HepG2 (cell line): ENCODE measurements around the gene SPTBN4. TPM values are rescaled to one million over a fixed set of nuclear protein-coding genes. Genes with fewer than 3 reads are reported as not detected.

Experiments
- ADNP ChIP-seq: sonication (generic); formaldehyde crosslinking; IDR thresholded peaks from 2 replicates; pipeline ENCODE4 v1.4.0; 2020; ENCODE audit warnings: missing genetic modification reagents
- BATF2 ChIP-seq: sonication (generic); formaldehyde crosslinking; IDR thresholded peaks from 2 replicates; pipeline ENCODE4 v1.8.0; 2022; ENCODE audit warnings: mild to moderate bottlenecking, missing genetic modification reagents, moderate library complexity
- FOSL2 ChIP-seq: sonication (generic); formaldehyde crosslinking; IDR thresholded peaks from 2 replicates; pipeline ENCODE4 v1.4.0; 2020; ENCODE audit warnings: missing genetic modification reagents
- JUN ChIP-seq: sonication (generic); formaldehyde crosslinking; IDR thresholded peaks from 2 replicates; pipeline ENCODE4 v1.4.0; 2020; ENCODE audit warnings: mild to moderate bottlenecking, missing genetic modification reagents
- PCBP1 ChIP-seq: fragments of 200-400 bp; formaldehyde crosslinking; IDR thresholded peaks from 2 replicates; pipeline ENCODE4 v1.6.1; 2017; ENCODE audit warnings: mild to moderate bottlenecking, low read depth, low read length, borderline replicate concordance
- SKI ChIP-seq: fragments of 450-650 bp; IDR thresholded peaks from one replicate; pipeline ENCODE4 v1.6.1; 2018; ENCODE audit warnings: mild to moderate bottlenecking; ENCODE audit not compliant: partially characterized antibody
- SNAPC4 ChIP-seq: sonication (generic); formaldehyde crosslinking; IDR thresholded peaks from 2 replicates; pipeline ENCODE4 v1.4.0; 2020; ENCODE audit warnings: mild to moderate bottlenecking, missing genetic modification reagents
- STAG1 ChIP-seq: sonication (generic); formaldehyde crosslinking; IDR thresholded peaks from 2 replicates; pipeline ENCODE4 v1.4.0; 2020; ENCODE audit warnings: missing genetic modification reagents
- TFDP2 ChIP-seq: sonication (generic); formaldehyde crosslinking; IDR thresholded peaks from 2 replicates; pipeline ENCODE4 v1.4.0; 2020; ENCODE audit warnings: missing genetic modification reagents
- YEATS4 ChIP-seq: sonication (generic); formaldehyde crosslinking; IDR thresholded peaks from 2 replicates; pipeline ENCODE4 v1.4.0; 2020; ENCODE audit warnings: missing genetic modification reagents, borderline replicate concordance
- ZBTB7B ChIP-seq: sonication (generic); formaldehyde crosslinking; IDR thresholded peaks from 2 replicates; pipeline ENCODE4 v1.4.0; 2020; ENCODE audit warnings: missing genetic modification reagents
- ZFP36L1 ChIP-seq: sonication (generic); formaldehyde crosslinking; IDR thresholded peaks from 2 replicates; pipeline ENCODE4 v1.8.0; 2022; ENCODE audit warnings: mild to moderate bottlenecking, missing genetic modification reagents, moderate library complexity
- ZNF841 ChIP-seq: sonication (generic); formaldehyde crosslinking; IDR thresholded peaks from 2 replicates; pipeline ENCODE4 v1.8.1; 2023; ENCODE audit warnings: missing genetic modification reagents, borderline replicate concordance
- polyA plus RNA-seq, 8 experiments: library from polyadenylated mRNA; depleted of rRNA in 3 of 8; stranded (reverse) in 7 of 8; unstranded in 1 of 8; fragments of >200 nt; fragmentation: Illumina TruSeq in 4 of 8; extraction: Trizol in 4 of 8; gene quantifications; 2 replicates each; pipeline versions ENCODE4 v1.2.1 to v1.2.3, GENCODE V29; 2011 to 2016; ENCODE audit warnings: low read depth in 4 of 8, missing spikeins in 1 of 8, mixed read lengths in 1 of 8; ENCODE audit not compliant: insufficient read depth in 1 of 8
- total RNA-seq, 5 experiments: library from RNA; depleted of rRNA; stranded (reverse); fragments of >200 nt; fragmentation: Illumina TruSeq; extraction: Trizol; gene quantifications; 2 replicates each; pipeline ENCODE4 v1.2.3, GENCODE V29; 2016; ENCODE audit warnings: low read depth in 1 of 5
- TF ChIP-seq, protein P1 (sequence below): sonication (generic); formaldehyde crosslinking; IDR thresholded peaks from 2 replicates; pipeline ENCODE4 v1.9.0; 2021; ENCODE audit warnings: missing genetic modification reagents, borderline replicate concordance
- TF ChIP-seq, protein P2 (sequence below): IDR thresholded peaks from 2 replicates; pipeline ENCODE4 v1.6.1; 2016; ENCODE audit warnings: low read depth, control low read depth
- TF ChIP-seq, protein P3 (sequence below): sonication (generic); formaldehyde crosslinking; IDR thresholded peaks from 2 replicates; pipeline ENCODE4 v1.8.0; 2022; ENCODE audit warnings: mild to moderate bottlenecking, missing genetic modification reagents; ENCODE audit not compliant: insufficient replicate concordance

SPTBN4 gene
- total and polyA plus RNA-seq, 2 of the 13 experiments (the other 11 are each of a cell fraction or from before 2014, with no cell fraction given), result 0.11 TPM

GRCh38 chr19:40420766-40421765, 45.7 kb upstream of the SPTBN4 start (continued):
- TF ChIP-seq YEATS4 (peak; percentile 74), ZBTB7B (CRISPR knock-in tag) (peak; percentile 83), BATF2 (CRISPR knock-in tag) (no peak), PCBP1 (peak; percentile 92; the same call in 1 of the 2 replicates), STAG1 (peak; percentile 51), ZNF841 (no peak), SNAPC4 (CRISPR knock-in tag) (peak; percentile 88; the same call in 1 of the 2 replicates), ZFP36L1 (peak; percentile 57; the same call in 1 of the 2 replicates), SKI (peak; percentile 84), TFDP2 (CRISPR knock-in tag) (peak; percentile 39; the same call in 1 of the 2 replicates), JUN (CRISPR knock-in tag) (no peak), ADNP (CRISPR knock-in tag) (peak; percentile 48; the same call in 1 of the 2 replicates), FOSL2 (CRISPR knock-in tag) (peak; percentile 80)
- TF ChIP-seq, protein P1, sequence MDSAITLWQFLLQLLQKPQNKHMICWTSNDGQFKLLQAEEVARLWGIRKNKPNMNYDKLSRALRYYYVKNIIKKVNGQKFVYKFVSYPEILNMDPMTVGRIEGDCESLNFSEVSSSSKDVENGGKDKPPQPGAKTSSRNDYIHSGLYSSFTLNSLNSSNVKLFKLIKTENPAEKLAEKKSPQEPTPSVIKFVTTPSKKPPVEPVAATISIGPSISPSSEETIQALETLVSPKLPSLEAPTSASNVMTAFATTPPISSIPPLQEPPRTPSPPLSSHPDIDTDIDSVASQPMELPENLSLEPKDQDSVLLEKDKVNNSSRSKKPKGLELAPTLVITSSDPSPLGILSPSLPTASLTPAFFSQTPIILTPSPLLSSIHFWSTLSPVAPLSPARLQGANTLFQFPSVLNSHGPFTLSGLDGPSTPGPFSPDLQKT, result peak; percentile 90; the same call in 1 of the 2 replicates
- TF ChIP-seq, protein P2, sequence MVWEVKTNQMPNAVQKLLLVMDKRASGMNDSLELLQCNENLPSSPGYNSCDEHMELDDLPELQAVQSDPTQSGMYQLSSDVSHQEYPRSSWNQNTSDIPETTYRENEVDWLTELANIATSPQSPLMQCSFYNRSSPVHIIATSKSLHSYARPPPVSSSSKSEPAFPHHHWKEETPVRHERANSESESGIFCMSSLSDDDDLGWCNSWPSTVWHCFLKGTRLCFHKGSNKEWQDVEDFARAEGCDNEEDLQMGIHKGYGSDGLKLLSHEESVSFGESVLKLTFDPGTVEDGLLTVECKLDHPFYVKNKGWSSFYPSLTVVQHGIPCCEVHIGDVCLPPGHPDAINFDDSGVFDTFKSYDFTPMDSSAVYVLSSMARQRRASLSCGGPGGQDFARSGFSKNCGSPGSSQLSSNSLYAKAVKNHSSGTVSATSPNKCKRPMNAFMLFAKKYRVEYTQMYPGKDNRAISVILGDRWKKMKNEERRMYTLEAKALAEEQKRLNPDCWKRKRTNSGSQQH (CRISPR knock-in tag), result peak; percentile 88
- TF ChIP-seq, protein P3, sequence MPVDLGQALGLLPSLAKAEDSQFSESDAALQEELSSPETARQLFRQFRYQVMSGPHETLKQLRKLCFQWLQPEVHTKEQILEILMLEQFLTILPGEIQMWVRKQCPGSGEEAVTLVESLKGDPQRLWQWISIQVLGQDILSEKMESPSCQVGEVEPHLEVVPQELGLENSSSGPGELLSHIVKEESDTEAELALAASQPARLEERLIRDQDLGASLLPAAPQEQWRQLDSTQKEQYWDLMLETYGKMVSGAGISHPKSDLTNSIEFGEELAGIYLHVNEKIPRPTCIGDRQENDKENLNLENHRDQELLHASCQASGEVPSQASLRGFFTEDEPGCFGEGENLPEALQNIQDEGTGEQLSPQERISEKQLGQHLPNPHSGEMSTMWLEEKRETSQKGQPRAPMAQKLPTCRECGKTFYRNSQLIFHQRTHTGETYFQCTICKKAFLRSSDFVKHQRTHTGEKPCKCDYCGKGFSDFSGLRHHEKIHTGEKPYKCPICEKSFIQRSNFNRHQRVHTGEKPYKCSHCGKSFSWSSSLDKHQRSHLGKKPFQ (CRISPR knock-in tag), result peak; percentile 91
